Neural cell (in vitro differentiated cells): ENCODE results near the gene ADAMTS2.

Experiments used
- CTCF ChIP-seq: fragments of 450-650 bp; IDR thresholded peaks from 2 replicates; pipeline ENCODE4 v1.5.1; 2014; ENCODE audit warnings: antibody characterized with exemption, mild to moderate bottlenecking, moderate library complexity; ENCODE audit not compliant: poor library complexity, severe bottlenecking
- EP300 ChIP-seq: fragments of 450-650 bp; conservative IDR thresholded peaks from 2 replicates; pipeline ENCODE4 v1.6.1; 2014; ENCODE audit warnings: antibody characterized with exemption, mild to moderate bottlenecking, moderate library complexity; ENCODE audit not compliant: poor library complexity, severe bottlenecking
- EZH2 ChIP-seq: fragments of 200-600, 300-800 bp; shearing (Covaris generic), sonication (generic); IDR thresholded peaks from 2 replicates; pipeline ENCODE4 v1.6.1; 2014; ENCODE audit warnings: antibody characterized with exemption, low read length, borderline replicate concordance, mild to moderate bottlenecking; ENCODE audit not compliant: insufficient read depth, poor library complexity, severe bottlenecking
- POLR2AphosphoS5 ChIP-seq: IDR thresholded peaks from 2 replicates; pipeline ENCODE4 v1.6.1; 2012
- RAD21 ChIP-seq: fragments of 450-650 bp; conservative IDR thresholded peaks from 2 replicates; pipeline ENCODE4 v1.6.1; 2014; ENCODE audit warnings: antibody characterized with exemption, mild to moderate bottlenecking, moderate library complexity
- REST ChIP-seq: IDR thresholded peaks from 2 replicates; pipeline ENCODE4 v1.6.1; 2012; ENCODE audit warnings: borderline replicate concordance

- TF ChIP-seq REST: no peak
- no peak for TF ChIP-seq CTCF
- TF ChIP-seq RAD21: no peak
- no peak for TF ChIP-seq POLR2AphosphoS5
- no peak for TF ChIP-seq EP300
- no peak for TF ChIP-seq EZH2
Observed at GRCh38 chr5:179120421-179120861, 224.8 kb downstream of the ADAMTS2 start.
